CD4-positive, alpha-beta memory T cell (primary cell): ENCODE measurements around the gene SYK. TPM values are rescaled to one million over a fixed set of nuclear protein-coding genes. Genes with fewer than 3 reads are reported as not detected.

ENCODE experiments used
- CTCF ChIA-PET: fragments of 350-600 bp; sonication (Branson Sonifier 250); formaldehyde crosslinking; loops from one replicate; lab custom pipeline; 2021; ENCODE audit warnings: inconsistent platforms; ENCODE audit not compliant: partially characterized antibody; lab: Charles Lee
- POLR2A ChIA-PET: fragments of 350-600 bp; sonication (Branson Sonifier 250); formaldehyde crosslinking; loops from one replicate; lab custom pipeline; 2021; ENCODE audit not compliant: partially characterized antibody; lab: Charles Lee
- DNase-seq, 5 donors: peaks; one replicate each; pipeline versions ENCODE4 v3.0.0 to v3.0.0-alpha.2; 2020 to 2022; ENCODE audit warnings: mixed read lengths in 1 of 5
- H3K27ac ChIP-seq: one replicate; pipeline ENCODE4 v1.7.0; 2013; ENCODE audit warnings: low read depth, low read length
- H3K27me3 ChIP-seq: 2 replicates; pipeline ENCODE4 v1.7.0; 2013; ENCODE audit warnings: mild to moderate bottlenecking, low read length, moderate library complexity; ENCODE audit not compliant: insufficient read depth
- H3K36me3 ChIP-seq: 2 replicates; pipeline ENCODE4 v1.7.0; 2013; ENCODE audit warnings: mild to moderate bottlenecking, low read length, moderate library complexity; ENCODE audit not compliant: insufficient read depth
- H3K4me1 ChIP-seq: 2 replicates; pipeline ENCODE4 v1.7.0; 2013; ENCODE audit warnings: mild to moderate bottlenecking, low read length, moderate library complexity; ENCODE audit not compliant: insufficient read depth
- H3K4me3 ChIP-seq, 2 donors: one replicate each; pipeline ENCODE4 v1.7.0; 2013; ENCODE audit warnings: low read length in 2 of 2, mild to moderate bottlenecking in 1 of 2
- H3K9me3 ChIP-seq, 2 donors: one replicate each; pipeline ENCODE4 v1.7.0; 2013; ENCODE audit warnings: low read length in 2 of 2, control low read depth in 1 of 2; ENCODE audit not compliant: control insufficient read depth in 1 of 2
- H3K27ac Mint-ChIP-seq, 7 donors: one replicate each; pipeline ENCODE4 v1.8.0; 2020 to 2021; ENCODE audit warnings: mixed read lengths in 7 of 7, mild to moderate bottlenecking in 6 of 7, inconsistent platforms in 3 of 7, moderate library complexity in 3 of 7
- H3K27me3 Mint-ChIP-seq, 2 donors: one replicate each; pipeline ENCODE4 v1.8.0; 2020 to 2021; ENCODE audit warnings: mixed read lengths in 2 of 2
- H3K36me3 Mint-ChIP-seq, 2 donors: one replicate each; pipeline ENCODE4 v1.8.0; 2020 to 2021; ENCODE audit warnings: mixed read lengths in 2 of 2, inconsistent platforms in 1 of 2, mild to moderate bottlenecking in 1 of 2
- H3K4me1 Mint-ChIP-seq, 4 donors: one replicate each; pipeline ENCODE4 v1.8.0; 2020 to 2021; ENCODE audit warnings: mixed read lengths in 4 of 4, mild to moderate bottlenecking in 1 of 4
- H3K4me3 Mint-ChIP-seq, 8 donors: one replicate each; pipeline ENCODE4 v1.8.0; 2020 to 2021; ENCODE audit warnings: mixed read lengths in 8 of 8, mild to moderate bottlenecking in 7 of 8, moderate library complexity in 6 of 8, inconsistent platforms in 3 of 8
- H3K9me3 Mint-ChIP-seq, 8 donors: one replicate each; pipeline ENCODE4 v1.8.0; 2020 to 2021; ENCODE audit warnings: mixed read lengths in 8 of 8, mild to moderate bottlenecking in 5 of 8, inconsistent platforms in 3 of 8, moderate library complexity in 1 of 8
- intact Hi-C: fragments of 100-400 bp; cut with micrococcal nuclease; formaldehyde crosslinking; loops from one replicate; pipeline ENCODE4 v1.15.1; 2023
- polyA plus RNA-seq, 2 donors: library from polyadenylated mRNA; unstranded; fragments of 300-500 nt; fragmentation: Illumina TruSeq; gene quantifications; one replicate each; pipeline ENCODE4 v1.2.3, GENCODE V29; 2021
- total RNA-seq, 2 experiments: library from RNA; stranded (reverse); gene quantifications; one replicate each; pipeline ENCODE4 v1.2.3, GENCODE V29; 2021

Gene SYK
- total and polyA plus RNA-seq, 4 experiments from 2014 or later: 0.08 to 1.9 (median 0.78) TPM

DNA sequence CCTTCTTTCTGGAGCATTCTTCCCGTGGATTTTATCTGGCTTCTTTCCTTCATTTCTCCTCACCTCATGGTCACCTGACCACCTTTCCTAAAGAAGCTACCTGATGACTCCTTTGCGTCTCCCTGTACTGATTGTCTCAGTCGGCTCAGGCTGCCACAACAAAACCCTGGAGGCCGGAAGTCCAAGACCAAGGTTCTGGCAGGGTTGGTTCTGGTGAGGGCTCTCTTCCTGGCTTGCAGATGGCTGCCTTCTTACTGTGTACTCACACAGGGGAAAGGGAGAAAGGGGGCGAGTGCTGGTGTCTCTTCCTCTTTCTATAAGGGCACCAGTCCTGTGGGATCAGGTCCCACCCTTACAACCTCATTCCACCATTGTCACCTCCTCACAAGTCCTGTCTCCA lies 140.0 kb downstream of the SYK start:
- H3K27me3 ChIP-seq: peaks cover 7% of the 10 kb centered on the region
- Mint-ChIP-seq H3K36me3 (no peaks in the 10 kb centered on the region), H3K4me1 (no peaks in the 10 kb centered on the region), H3K9me3 (peaks cover 0 to 5% (median 0%) of the 10 kb centered on the region in 8 donors), H3K27me3 (peaks cover 7 to 10% of the 10 kb centered on the region in 2 donors), H3K4me3 (no peak overlapping the region), H3K27ac (no peak overlapping the region)
- CTCF ChIA-PET: interaction anchor here (0.5 kb wide), 1 partner anchor 925 kb away, joined by 3 read pairs; no protein-coding TSS in a partner anchor
- intact Hi-C loops: no loop called here
- no peak overlapping the region for H3K4me3 ChIP-seq
- H3K27ac ChIP-seq: no peak overlapping the region
- no peaks in the 10 kb centered on the region for H3K9me3 ChIP-seq
- no peaks in the 10 kb centered on the region for H3K4me1 ChIP-seq
- DNase-seq: no peak
- no peaks in the 10 kb centered on the region for H3K36me3 ChIP-seq
- POLR2A ChIA-PET: no interaction called here

DNA sequence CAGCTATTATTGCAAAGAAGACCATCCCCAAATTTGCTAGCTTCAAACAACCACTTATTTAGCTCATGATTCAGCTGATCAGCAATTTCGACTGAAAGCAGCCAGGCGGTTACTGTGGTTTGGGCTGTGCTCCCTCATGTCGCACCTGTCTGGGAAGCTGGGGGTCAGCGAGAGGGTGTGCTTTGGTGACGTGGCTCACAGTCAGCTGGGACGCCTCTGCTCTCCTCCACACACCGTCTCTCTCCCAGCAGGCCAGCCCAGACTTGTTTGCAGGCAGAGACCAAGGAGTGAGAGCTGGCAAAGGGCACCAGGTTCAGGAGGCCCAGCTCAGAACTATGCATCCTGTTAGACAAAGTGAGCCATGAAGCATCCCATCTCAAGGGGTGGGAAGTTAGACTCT lies 140.9 kb downstream of the SYK start:
- no peaks in the 10 kb centered on the region for H3K4me1 ChIP-seq
- H3K9me3 ChIP-seq: no peaks in the 10 kb centered on the region
- no peak overlapping the region for H3K27ac ChIP-seq
- H3K27ac Mint-ChIP-seq: no peak overlapping the region
- ChIA-PET POLR2A (no interaction called here), CTCF (no interaction called here)
- H3K4me1 Mint-ChIP-seq: no peaks in the 10 kb centered on the region
- H3K4me3 ChIP-seq: no peak overlapping the region
- H3K9me3 Mint-ChIP-seq: peaks cover 0 to 5% (median 0%) of the 10 kb centered on the region in 8 donors
- peaks cover 6 to 12% of the 10 kb centered on the region in 2 donors for H3K27me3 Mint-ChIP-seq
- H3K27me3 ChIP-seq: peaks cover 7% of the 10 kb centered on the region
- DNase-seq: no peak
- no peaks in the 10 kb centered on the region for H3K36me3 ChIP-seq
- intact Hi-C loops: no loop called here
- H3K4me3 Mint-ChIP-seq: no peak overlapping the region
- H3K36me3 Mint-ChIP-seq: no peaks in the 10 kb centered on the region

DNA sequence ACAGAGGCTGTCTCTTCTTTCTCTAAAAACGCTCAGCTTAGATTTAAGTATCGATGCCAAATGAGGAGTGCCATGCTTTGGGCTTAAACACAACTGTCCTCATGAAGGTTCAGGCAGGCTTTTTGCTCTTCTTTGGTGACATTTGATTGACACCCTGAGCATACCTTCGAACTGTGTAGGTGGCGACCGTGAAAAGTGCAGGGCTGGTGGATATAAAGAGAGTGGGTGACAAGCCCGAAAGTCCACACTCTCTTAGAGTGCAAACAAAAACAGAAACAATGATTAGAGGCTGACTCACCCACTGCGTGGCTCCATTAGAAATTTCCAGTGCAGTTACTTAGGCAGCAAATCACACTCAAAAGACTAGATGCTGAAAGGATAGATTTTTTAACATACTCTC lies 141.7 kb downstream of the SYK start:
- H3K27me3 Mint-ChIP-seq: peaks cover 6 to 12% of the 10 kb centered on the region in 2 donors
- no peak for DNase-seq
- H3K36me3 Mint-ChIP-seq: no peaks in the 10 kb centered on the region
- peaks cover 0 to 5% (median 0%) of the 10 kb centered on the region in 8 donors for H3K9me3 Mint-ChIP-seq
- H3K4me3 ChIP-seq: no peak overlapping the region
- H3K27ac ChIP-seq: no peak overlapping the region
- no peaks in the 10 kb centered on the region for H3K4me1 ChIP-seq
- H3K4me1 Mint-ChIP-seq: no peaks in the 10 kb centered on the region
- CTCF ChIA-PET: no interaction called here
- no peak overlapping the region for H3K4me3 Mint-ChIP-seq
- no peaks in the 10 kb centered on the region for H3K9me3 ChIP-seq
- peaks cover 7% of the 10 kb centered on the region for H3K27me3 ChIP-seq
- POLR2A ChIA-PET: no interaction called here
- intact Hi-C loops: no loop called here
- H3K27ac Mint-ChIP-seq: no peak overlapping the region
- H3K36me3 ChIP-seq: no peaks in the 10 kb centered on the region

DNA sequence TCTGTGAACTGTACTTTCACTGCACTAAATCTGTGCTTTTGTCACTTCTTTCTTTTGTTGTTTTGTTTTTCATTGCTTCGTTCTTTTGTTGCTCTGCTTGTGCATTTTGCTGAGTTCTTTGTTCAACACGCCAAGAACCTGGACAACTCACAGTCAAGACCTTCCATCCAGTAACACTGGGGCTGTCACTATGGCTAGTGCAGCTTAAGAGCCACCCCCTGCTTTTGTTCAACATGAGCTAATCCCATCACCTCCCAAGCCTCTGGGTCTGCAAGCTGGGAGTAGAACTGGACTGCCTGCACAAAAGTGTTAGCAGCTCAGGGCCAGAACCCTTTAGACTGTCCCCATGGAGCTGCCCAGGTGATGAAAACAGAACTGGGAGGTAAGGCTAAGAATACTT lies 143.7 kb downstream of the SYK start:
- Histone ChIP-seq H3K27me3 (peaks cover 7% of the 10 kb centered on the region), H3K4me1 (no peaks in the 10 kb centered on the region), H3K9me3 (no peaks in the 10 kb centered on the region), H3K36me3 (no peaks in the 10 kb centered on the region), H3K27ac (no peak overlapping the region), H3K4me3 (no peak overlapping the region)
- Mint-ChIP-seq H3K27me3 (peaks cover 9% of the 10 kb centered on the region in 2 donors), H3K4me1 (no peaks in the 10 kb centered on the region), H3K9me3 (peaks cover 0 to 4% (median 0%) of the 10 kb centered on the region in 8 donors), H3K27ac (no peak overlapping the region), H3K36me3 (no peaks in the 10 kb centered on the region), H3K4me3 (no peak overlapping the region)
- ChIA-PET CTCF (no interaction called here), POLR2A (no interaction called here)
- DNase-seq: no peak
- intact Hi-C loops: no loop called here

- no peaks in the 10 kb centered on the region for H3K4me1 Mint-ChIP-seq
- H3K36me3 ChIP-seq: no peaks in the 10 kb centered on the region
- no peaks in the 10 kb centered on the region for H3K9me3 Mint-ChIP-seq
- intact Hi-C loops: no loop called here
- no peak for DNase-seq
- H3K36me3 Mint-ChIP-seq: no peaks in the 10 kb centered on the region
- ChIA-PET POLR2A (no interaction called here), CTCF (no interaction called here)
- peaks cover 9% of the 10 kb centered on the region in 2 donors for H3K27me3 Mint-ChIP-seq
- H3K4me1 ChIP-seq: no peaks in the 10 kb centered on the region
- H3K9me3 ChIP-seq: no peaks in the 10 kb centered on the region
- no peak overlapping the region for H3K4me3 ChIP-seq
- H3K27ac Mint-ChIP-seq: no peak overlapping the region
- H3K27ac ChIP-seq: no peak overlapping the region
- no peak overlapping the region for H3K4me3 Mint-ChIP-seq
- peaks cover 4% of the 10 kb centered on the region for H3K27me3 ChIP-seq
These were observed 145.4 kb downstream of the SYK start for GRCh38 chr9:90946982-90947381.

Other genes with a start within 250 kb of the SYK start
- gene DIRAS2, start 159.0 kb upstream of the SYK start, total RNA-seq: not detected
- not detected for gene DIRAS2, start 159.0 kb upstream of the SYK start, polyA plus RNA-seq